Activated T-cell treated with anti-CD3 and anti-CD28 coated beads, Interleukin-2, amount 50 U/mL, for 48 hours (primary cell): ENCODE results near the gene OR10G8.

Experiments used
- DNase-seq, 2 experiments: peaks; one replicate each; pipeline ENCODE4 v3.0.0-alpha.2; 2020

OR10G8 gene

DNA sequence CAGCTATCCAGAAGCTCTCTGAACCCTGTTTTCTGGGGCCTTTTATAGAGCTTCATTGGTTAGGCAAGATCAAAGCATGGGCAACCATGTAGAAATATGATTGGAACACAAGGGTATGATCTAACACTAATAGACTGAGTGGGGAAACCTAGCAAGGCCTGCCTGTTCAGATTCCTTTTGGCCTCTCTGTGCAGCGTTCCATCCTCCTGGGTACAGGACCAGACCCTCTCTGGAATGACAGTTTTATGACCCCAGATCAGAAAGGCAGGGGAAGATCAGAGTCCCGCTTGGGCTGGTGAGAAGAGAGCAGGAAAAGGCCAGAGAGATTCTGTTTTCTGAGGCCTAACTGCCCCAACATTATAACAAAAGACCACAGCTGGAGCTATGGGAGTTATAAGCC lies 52.0 kb downstream of the OR10G8 start:
- DNase-seq, result no peak

DNA sequence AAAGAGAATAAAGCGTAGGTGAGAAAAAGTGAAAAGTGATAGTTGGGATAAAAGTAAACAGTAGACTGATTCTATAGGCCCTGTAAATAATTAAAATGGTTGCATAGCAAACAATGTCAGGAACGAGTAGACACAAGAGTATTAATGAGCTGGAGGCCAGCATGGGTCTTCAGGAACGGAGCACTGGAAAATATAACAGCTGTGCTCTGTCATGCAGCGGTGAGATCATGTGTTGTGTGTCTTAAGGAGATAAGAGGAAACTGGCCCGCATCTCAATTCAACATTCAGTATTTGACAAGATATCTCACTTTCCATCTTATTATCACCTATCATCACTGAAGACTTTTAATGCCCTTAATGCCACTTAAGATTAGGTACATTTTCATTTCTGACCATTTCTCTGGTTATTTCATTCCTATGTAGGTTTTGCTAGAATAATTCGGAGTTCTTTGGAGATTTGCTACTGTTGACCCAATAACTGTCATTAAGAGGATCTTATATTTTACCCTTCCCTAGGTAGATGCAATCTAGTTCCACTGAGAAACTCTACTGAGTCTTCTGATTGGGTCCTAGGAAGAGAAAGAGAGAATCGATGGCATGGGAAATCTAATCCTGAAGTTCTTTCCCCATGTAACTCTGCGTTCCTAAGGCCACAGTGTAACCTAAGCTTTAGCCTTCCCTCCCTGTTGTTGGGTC lies 53.2 kb downstream of the OR10G8 start:
- DNase-seq, result no peak
